Smooth muscle cell (in vitro differentiated cells): ENCODE measurements around the gene SIGLEC5. TPM values are rescaled to one million over a fixed set of nuclear protein-coding genes. Genes with fewer than 3 reads are reported as not detected.

Experiments
- DNase-seq: peaks from one replicate; lab custom pipeline; 2025; ENCODE audit not compliant: unreplicated experiment; lab: John Stamatoyannopoulos, UW
- H2AFZ ChIP-seq: fragments of 200-600 bp; sonication (generic); 2 replicates; pipeline ENCODE4 v1.6.0; 2016; ENCODE audit warnings: antibody characterized with exemption, low read depth, mild to moderate bottlenecking
- H3F3A ChIP-seq: fragments of 200-600 bp; sonication (generic); 2 replicates; pipeline ENCODE4 v1.6.0; 2017; ENCODE audit warnings: antibody characterized with exemption, low read depth
- H3K27ac ChIP-seq: fragments of 200-600 bp; sonication (generic); 2 replicates; pipeline ENCODE4 v1.5.1; 2016; ENCODE audit warnings: low read depth, mild to moderate bottlenecking
- H3K27me3 ChIP-seq: fragments of 200-600 bp; sonication (generic); 2 replicates; pipeline ENCODE4 v1.6.1; 2016; ENCODE audit warnings: low read depth, mild to moderate bottlenecking
- H3K36me3 ChIP-seq: fragments of 200-600 bp; sonication (generic); 2 replicates; pipeline ENCODE4 v1.5.1; 2016; ENCODE audit warnings: low read depth
- H3K4me1 ChIP-seq: fragments of 200-600 bp; sonication (generic); 2 replicates; pipeline ENCODE4 v1.5.1; 2016; ENCODE audit warnings: low read depth
- H3K4me2 ChIP-seq: fragments of 200-600 bp; sonication (generic); 2 replicates; pipeline ENCODE4 v1.6.0; 2016; ENCODE audit warnings: mild to moderate bottlenecking
- H3K4me3 ChIP-seq: fragments of 200-600 bp; sonication (generic); 2 replicates; pipeline ENCODE4 v1.5.1; 2016; ENCODE audit warnings: mild to moderate bottlenecking
- H3K79me2 ChIP-seq: fragments of 200-600 bp; sonication (generic); 2 replicates; pipeline ENCODE4 v1.6.0; 2016; ENCODE audit warnings: low read depth, mild to moderate bottlenecking
- H3K9ac ChIP-seq: fragments of 200-600 bp; sonication (generic); 2 replicates; pipeline ENCODE4 v1.6.0; 2016; ENCODE audit warnings: low read depth
- H3K9me3 ChIP-seq: fragments of 200-600 bp; sonication (generic); replicated peaks from 2 replicates; pipeline ENCODE4 v1.5.1; 2016; ENCODE audit warnings: low read depth
- H4K20me1 ChIP-seq: fragments of 200-600 bp; sonication (generic); 2 replicates; pipeline ENCODE4 v1.6.0; 2016; ENCODE audit warnings: low read depth
- WGBS: methylation state at CpG from one replicate; pipeline ENCODE4 v1.1.7; 2016; ENCODE audit warnings: low lambda C conversion rate; 5-methylcytosine and 5-hydroxymethylcytosine counted together
- polyA plus RNA-seq: library from polyadenylated mRNA; unstranded; fragments of >200 nt; fragmentation: Nextera tagmentation; extraction: Ambion mirVana; gene quantifications from 2 replicates; pipeline ENCODE4 v1.2.1, GENCODE V29; 2016
- total RNA-seq: library from RNA; depleted of rRNA; stranded (reverse); fragments of >200 nt; gene quantifications from 2 replicates; pipeline ENCODE4 v1.2.3, GENCODE V29; 2014
- TF ChIP-seq, protein P1 (sequence below): fragments of 200-600 bp; sonication (generic); IDR thresholded peaks from 2 replicates; pipeline ENCODE4 v1.5.1; 2017; ENCODE audit warnings: borderline replicate concordance, mild to moderate bottlenecking, antibody characterized with exemption; ENCODE audit not compliant: insufficient read depth, poor library complexity, severe bottlenecking

SIGLEC5 gene
- total and polyA plus RNA-seq, 2 experiments from 2014 or later: not detected

DNA sequence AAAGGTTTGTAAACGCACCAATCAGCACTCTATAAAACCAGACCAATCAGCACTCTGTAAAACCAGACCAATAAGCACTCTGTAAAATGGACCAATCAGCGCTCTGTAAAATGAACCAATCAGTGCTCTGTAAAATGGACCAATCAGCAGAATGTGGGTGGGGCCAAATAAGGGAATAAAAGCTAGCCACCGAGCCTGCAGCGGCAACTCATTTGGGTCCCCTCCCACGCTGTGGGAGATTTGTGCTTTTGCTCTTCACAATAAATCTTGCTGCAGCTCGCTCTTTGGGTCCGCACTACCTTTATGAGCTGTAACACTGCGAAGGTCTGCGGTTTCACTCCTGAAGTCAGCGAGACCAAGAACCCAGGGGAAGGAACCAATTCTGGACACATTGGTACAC, 31.1 kb downstream of the SIGLEC5 start:
- H3K36me3 ChIP-seq: no peaks in the 10 kb centered on the region
- H3K4me3 ChIP-seq: no peak overlapping the region
- H3K4me2 ChIP-seq: no peak overlapping the region
- TF ChIP-seq, protein P1, sequence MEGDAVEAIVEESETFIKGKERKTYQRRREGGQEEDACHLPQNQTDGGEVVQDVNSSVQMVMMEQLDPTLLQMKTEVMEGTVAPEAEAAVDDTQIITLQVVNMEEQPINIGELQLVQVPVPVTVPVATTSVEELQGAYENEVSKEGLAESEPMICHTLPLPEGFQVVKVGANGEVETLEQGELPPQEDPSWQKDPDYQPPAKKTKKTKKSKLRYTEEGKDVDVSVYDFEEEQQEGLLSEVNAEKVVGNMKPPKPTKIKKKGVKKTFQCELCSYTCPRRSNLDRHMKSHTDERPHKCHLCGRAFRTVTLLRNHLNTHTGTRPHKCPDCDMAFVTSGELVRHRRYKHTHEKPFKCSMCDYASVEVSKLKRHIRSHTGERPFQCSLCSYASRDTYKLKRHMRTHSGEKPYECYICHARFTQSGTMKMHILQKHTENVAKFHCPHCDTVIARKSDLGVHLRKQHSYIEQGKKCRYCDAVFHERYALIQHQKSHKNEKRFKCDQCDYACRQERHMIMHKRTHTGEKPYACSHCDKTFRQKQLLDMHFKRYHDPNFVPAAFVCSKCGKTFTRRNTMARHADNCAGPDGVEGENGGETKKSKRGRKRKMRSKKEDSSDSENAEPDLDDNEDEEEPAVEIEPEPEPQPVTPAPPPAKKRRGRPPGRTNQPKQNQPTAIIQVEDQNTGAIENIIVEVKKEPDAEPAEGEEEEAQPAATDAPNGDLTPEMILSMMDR: no peak
- H3K9ac ChIP-seq: no peak overlapping the region
- H3K4me1 ChIP-seq: no peaks in the 10 kb centered on the region
- H3K9me3 ChIP-seq: no peaks in the 10 kb centered on the region
- H3K79me2 ChIP-seq: no peaks in the 10 kb centered on the region
- H3K27ac ChIP-seq: no peak overlapping the region
- H3F3A ChIP-seq: no peaks in the 10 kb centered on the region
- WGBS: 85% methylated on average over 10 of the region's 10 CpGs
- no peak for DNase-seq
- H3K27me3 ChIP-seq: no peaks in the 10 kb centered on the region
- H4K20me1 ChIP-seq: no peaks in the 10 kb centered on the region
- no peak overlapping the region for H2AFZ ChIP-seq

- H3K4me3 ChIP-seq: no peak overlapping the region
- H2AFZ ChIP-seq: no peak overlapping the region
- TF ChIP-seq, protein P1: no peak
- no peak overlapping the region for H3K9ac ChIP-seq
- H3K4me1 ChIP-seq: no peaks in the 10 kb centered on the region
- H3K9me3 ChIP-seq: no peaks in the 10 kb centered on the region
- DNase-seq: no peak
- WGBS: 89% methylated on average over 31 of the region's 31 CpGs
- H4K20me1 ChIP-seq: no peaks in the 10 kb centered on the region
- H3K27ac ChIP-seq: no peak overlapping the region
- H3K27me3 ChIP-seq: no peaks in the 10 kb centered on the region
- H3K4me2 ChIP-seq: no peak overlapping the region
- H3K36me3 ChIP-seq: no peaks in the 10 kb centered on the region
- H3K79me2 ChIP-seq: no peaks in the 10 kb centered on the region
- H3F3A ChIP-seq: no peaks in the 10 kb centered on the region
Observed at GRCh38 chr19:51598159-51598915, 31.9 kb downstream of the SIGLEC5 start.

- DNase-seq: no peak
- no peaks in the 10 kb centered on the region for H3F3A ChIP-seq
- H3K36me3 ChIP-seq: no peaks in the 10 kb centered on the region
- no peaks in the 10 kb centered on the region for H3K79me2 ChIP-seq
- H3K27me3 ChIP-seq: no peaks in the 10 kb centered on the region
- WGBS: 83% methylated on average over 8 of the region's 8 CpGs
- H2AFZ ChIP-seq: no peak overlapping the region
- no peaks in the 10 kb centered on the region for H3K9me3 ChIP-seq
- H3K27ac ChIP-seq: no peak overlapping the region
- no peak overlapping the region for H3K4me2 ChIP-seq
- TF ChIP-seq, protein P1: no peak
- H4K20me1 ChIP-seq: no peaks in the 10 kb centered on the region
- H3K4me1 ChIP-seq: no peaks in the 10 kb centered on the region
- no peak overlapping the region for H3K9ac ChIP-seq
- no peak overlapping the region for H3K4me3 ChIP-seq
Observed at GRCh38 chr19:51595190-51596175, 34.7 kb downstream of the SIGLEC5 start.
